GM21528 (cell line): ENCODE data around the gene ANO5.

Experiments
- ATAC-seq: cut with Tn5 transposase; IDR thresholded peaks from one replicate; pipeline ENCODE4 v1.9.1; 2021; ENCODE audit warnings: mild to moderate bottlenecking, moderate library complexity; ENCODE audit not compliant: unreplicated experiment, low FRiP score

ANO5 gene

GRCh38 chr11:22192642-22193347, at the start of gene ANO5:
Gene ANO5 (plus strand): TSS chr11:22193085. CDS start chr11:22193493, 408 bp downstream.
- ATAC-seq: peak; percentile 54

- no peak for ATAC-seq
Measured at GRCh38 chr11:22151649-22152197, 41.2 kb upstream of the ANO5 start.

- ATAC-seq: no peak
Measured at GRCh38 chr11:22157531-22157930, 35.4 kb upstream of the ANO5 start.

- no peak for ATAC-seq
Measured at GRCh38 chr11:22161489-22161888, 31.4 kb upstream of the ANO5 start.

GRCh38 chr11:22162756-22163155, 30.1 kb upstream of the ANO5 start:
- peak; percentile 10 for ATAC-seq

- peak; percentile 64 for ATAC-seq
Measured at GRCh38 chr11:22163394-22163797, 29.5 kb upstream of the ANO5 start.

GRCh38 chr11:22165087-22165486, 27.8 kb upstream of the ANO5 start:
- ATAC-seq: no peak

- no peak for ATAC-seq
Measured at GRCh38 chr11:22165759-22166513, 26.9 kb upstream of the ANO5 start.

GRCh38 chr11:22169833-22170232, 23.1 kb upstream of the ANO5 start:
- ATAC-seq: no peak

- no peak for ATAC-seq
Measured at GRCh38 chr11:22173532-22173931, 19.4 kb upstream of the ANO5 start.

GRCh38 chr11:22177186-22177585, 15.7 kb upstream of the ANO5 start:
- no peak for ATAC-seq

- ATAC-seq: no peak
Measured at GRCh38 chr11:22179626-22180025, 13.3 kb upstream of the ANO5 start.

GRCh38 chr11:22180131-22180530, 12.8 kb upstream of the ANO5 start:
- no peak for ATAC-seq

- ATAC-seq: no peak
Measured at GRCh38 chr11:22189660-22190059, 3.2 kb upstream of the ANO5 start.

- ATAC-seq: peak; percentile 48
Measured at GRCh38 chr11:22190827-22191463, 1.9 kb upstream of the ANO5 start.

- ATAC-seq: no peak
Measured at GRCh38 chr11:22192289-22192641, 620 bp upstream of the ANO5 start.

- ATAC-seq: peak; percentile 42
Measured at GRCh38 chr11:22193348-22194051, 615 bp downstream of the ANO5 start.

GRCh38 chr11:22194306-22194705, 1.4 kb downstream of the ANO5 start:
- no peak for ATAC-seq

- no peak for ATAC-seq
Measured at GRCh38 chr11:22194907-22195306, 2.0 kb downstream of the ANO5 start.

GRCh38 chr11:22197139-22198005, 4.5 kb downstream of the ANO5 start:
- ATAC-seq: no peak
